Measurements from ENCODE around the gene DISC1. TPM values are rescaled to one million over a fixed set of nuclear protein-coding genes. Genes with fewer than 3 reads are reported as not detected.
"Not testable (repeated sequence)": the region's sequence is repeated elsewhere in the genome, so short reads cannot be mapped to it uniquely, and the experiment has no call there.

Gene DISC1
- total RNA-seq, 1 donor from 2014 or later: 14.0 TPM

GRCh38 chr1:231943084-231943483 lies 316.5 kb downstream of the DISC1 start:
- intact Hi-C loops (cut with micrococcal nuclease): no loop called here

- intact Hi-C loops (cut with micrococcal nuclease): not testable (repeated sequence)
These were observed 321.5 kb downstream of the DISC1 start for GRCh38 chr1:231948102-231948501.

DNA sequence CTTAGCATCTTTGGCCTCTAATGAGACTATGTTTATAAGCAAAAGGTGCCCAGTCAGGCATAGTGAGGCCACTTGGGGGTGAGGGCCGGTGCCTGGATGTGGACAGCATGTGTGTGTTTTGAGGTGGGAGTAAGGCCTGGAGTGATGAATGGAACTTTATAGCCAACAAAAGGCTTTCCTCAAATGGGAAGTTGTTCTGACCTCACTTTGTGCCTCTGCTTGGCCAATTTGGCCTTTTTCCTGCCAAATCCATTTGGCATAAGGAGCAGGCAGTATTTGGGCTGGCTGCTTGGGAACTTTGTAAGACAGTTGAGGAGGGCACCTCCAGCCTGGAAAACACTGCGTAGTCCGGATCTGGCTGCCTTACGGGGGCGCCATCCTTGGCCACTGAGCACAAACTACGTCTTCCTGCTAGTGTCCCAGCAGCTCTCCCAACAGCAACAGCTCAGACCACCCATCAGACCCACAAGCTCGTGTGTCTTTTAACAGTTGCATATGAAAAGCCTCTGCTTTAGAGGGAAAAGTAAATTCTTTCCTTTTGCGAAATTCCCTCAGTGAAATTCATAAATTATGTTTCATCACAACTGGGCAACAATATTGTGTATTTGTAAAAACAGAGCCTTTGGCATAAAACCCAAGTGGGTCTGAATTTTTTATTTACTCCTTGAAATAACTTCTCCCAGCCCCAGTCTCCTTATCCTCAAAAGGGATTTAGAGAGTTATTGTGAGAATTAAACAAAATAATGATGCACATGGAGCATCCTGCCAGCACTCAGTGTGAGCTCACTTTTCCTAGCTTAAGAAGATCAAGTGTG lies 322.9 kb downstream of the DISC1 start:
- intact Hi-C loops (cut with micrococcal nuclease): no loop called here

DNA sequence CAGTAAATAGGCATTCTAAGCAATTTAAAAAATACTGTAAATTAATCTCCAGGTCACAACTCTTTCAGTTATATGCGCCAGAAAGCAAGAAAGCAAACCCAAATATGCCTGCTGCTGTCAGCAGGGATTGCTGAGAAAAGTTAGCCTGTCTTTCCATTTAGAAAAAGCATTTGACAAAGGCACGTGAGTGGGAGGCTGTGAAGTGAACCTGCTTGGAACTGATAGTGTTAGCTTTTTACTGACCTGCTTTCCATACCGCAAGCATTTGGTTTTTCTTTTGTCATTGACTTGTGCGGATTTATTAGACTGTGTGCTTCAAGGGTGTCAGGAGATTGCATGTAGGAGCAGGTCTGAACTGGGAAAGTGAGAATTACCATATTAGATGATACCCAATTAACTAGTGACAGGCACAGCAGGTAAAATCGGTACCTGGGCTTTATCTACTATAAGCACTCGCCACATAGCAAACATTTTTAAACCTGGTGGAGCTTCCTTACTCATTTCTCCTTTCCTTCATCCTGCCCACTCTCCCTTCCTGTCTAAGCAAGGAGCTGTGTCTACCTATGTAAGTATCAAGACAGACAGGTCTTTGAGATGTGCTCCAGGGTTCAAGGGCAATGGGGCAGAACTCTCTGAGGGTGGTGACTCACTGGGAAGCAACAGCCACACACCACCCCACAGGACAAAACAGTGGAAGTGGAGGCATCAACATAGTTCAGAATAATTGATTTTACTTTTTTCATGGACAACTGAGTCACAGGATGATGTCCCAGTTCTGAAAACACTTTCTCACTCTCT lies 323.9 kb downstream of the DISC1 start:
- intact Hi-C loops (cut with micrococcal nuclease): no loop called here

GRCh38 chr1:231951374-231951773 lies 324.8 kb downstream of the DISC1 start:
- intact Hi-C loops (cut with micrococcal nuclease): no loop called here

- intact Hi-C loops (cut with micrococcal nuclease): no loop called here
These were observed 325.6 kb downstream of the DISC1 start for GRCh38 chr1:231952154-231952553.

DNA sequence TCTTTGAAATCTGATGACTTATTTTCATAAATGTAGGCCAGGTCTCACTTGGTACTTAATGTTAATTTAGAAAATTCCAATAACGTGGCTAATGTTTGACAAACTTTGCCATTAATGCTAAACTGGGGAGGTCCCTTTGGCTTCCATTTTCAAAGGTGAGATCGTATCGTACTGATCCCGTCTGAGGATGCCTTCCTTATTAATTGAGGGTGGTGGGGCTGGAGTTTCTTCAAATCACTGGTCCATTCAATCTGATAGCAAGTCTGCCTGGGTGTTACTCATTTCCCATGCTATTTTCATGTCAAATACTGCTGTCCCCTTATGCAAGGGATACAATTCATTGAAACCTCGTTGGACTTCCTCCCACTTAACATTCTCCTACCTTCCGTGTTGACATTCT lies 327.1 kb downstream of the DISC1 start:
- intact Hi-C loops (cut with micrococcal nuclease): no loop called here

GRCh38 chr1:231954751-231955150 lies 328.2 kb downstream of the DISC1 start:
- intact Hi-C loops (cut with micrococcal nuclease): no loop called here

DNA sequence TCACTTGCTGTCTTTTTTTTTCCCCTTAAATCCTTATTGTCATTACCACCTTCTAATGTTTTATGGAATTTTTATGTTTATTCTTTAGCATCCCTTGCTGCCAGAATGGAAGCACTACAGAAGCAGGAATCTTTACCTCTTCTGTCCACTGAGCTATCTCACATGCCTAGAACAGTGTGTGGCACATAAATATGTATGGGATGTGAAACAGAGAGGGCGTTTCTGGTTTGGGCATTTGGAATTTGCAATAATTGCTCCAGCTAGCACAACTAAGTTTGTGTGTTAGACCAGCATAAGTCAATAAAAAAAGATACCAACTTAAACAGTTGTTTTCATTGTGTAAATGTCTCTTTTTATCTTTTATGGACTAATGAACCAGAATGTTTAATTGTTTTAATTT lies 330.8 kb downstream of the DISC1 start:
- intact Hi-C loops (cut with micrococcal nuclease): no loop called here

GRCh38 chr1:231958448-231958847 lies 331.9 kb downstream of the DISC1 start:
- intact Hi-C loops (cut with micrococcal nuclease): no loop called here

GRCh38 chr1:231959225-231959884 lies 332.8 kb downstream of the DISC1 start:
- intact Hi-C loops (cut with micrococcal nuclease): no loop called here

- intact Hi-C loops (cut with micrococcal nuclease): not testable (repeated sequence)
These were observed 335.2 kb downstream of the DISC1 start for GRCh38 chr1:231961801-231962200.

DNA sequence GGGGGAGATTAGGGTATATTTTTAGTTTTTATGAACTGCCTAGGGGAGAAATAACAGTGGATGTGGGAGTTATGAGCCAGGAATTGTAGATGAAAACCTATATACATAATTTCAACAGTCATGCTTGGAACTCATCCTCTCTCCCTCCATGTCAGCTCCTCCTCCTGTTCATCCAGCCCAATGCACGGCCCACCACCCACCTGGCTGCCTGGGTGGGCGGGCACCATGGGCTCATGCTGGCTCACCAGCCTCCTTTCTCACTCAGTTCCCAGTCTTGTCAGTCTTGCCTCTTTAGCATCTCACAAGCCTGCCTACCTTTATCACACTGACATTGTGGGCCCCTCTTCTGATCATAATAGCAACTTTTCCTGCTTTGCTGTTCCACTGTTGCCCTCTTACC lies 336.0 kb downstream of the DISC1 start:
- intact Hi-C loops (cut with micrococcal nuclease): no loop called here

- intact Hi-C loops (cut with micrococcal nuclease): no loop called here
These were observed 337.7 kb downstream of the DISC1 start for GRCh38 chr1:231964241-231964640.

- intact Hi-C loops (cut with micrococcal nuclease): no loop called here
These were observed 338.4 kb downstream of the DISC1 start for GRCh38 chr1:231964961-231965360.

DNA sequence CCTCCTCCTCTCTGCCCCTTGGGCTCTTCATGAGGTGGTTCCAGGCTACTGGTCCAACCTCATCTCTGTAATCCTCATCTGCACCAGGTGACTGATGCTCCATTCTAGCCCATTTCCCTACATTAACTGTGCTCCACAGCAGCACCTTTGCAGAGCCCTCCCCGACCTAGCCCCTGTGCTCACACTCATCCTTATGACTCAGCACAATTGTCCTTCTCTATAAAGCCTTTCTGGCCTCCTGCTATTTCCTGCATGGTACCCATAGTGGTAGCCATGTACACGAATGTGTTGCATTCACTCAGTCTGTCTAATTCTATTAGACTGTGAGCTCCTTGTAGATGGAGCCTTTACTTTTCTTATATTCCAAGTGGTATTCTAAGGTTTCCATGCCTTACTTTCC lies 339.0 kb downstream of the DISC1 start:
- intact Hi-C loops (cut with micrococcal nuclease): no loop called here

DNA sequence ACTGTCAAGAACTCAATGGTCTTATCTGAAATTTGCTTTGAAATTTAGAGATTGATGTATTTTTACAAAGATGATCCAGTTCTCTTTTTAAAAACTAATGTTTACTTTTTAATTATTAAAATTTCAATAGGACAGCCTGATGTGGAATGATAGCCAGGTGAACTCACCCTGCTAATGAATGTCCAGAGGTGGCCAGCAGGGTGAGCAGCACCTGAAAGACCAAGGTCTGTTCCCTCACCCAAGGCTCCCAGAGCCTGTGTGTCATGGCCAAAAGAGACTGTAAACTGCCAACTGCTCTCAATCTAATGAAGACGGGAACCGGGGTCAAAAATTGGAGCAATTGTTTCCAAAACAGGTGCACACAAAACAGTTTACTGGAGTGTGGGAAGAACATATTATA lies 340.4 kb downstream of the DISC1 start:
- intact Hi-C loops (cut with micrococcal nuclease): no loop called here

GRCh38 chr1:231969076-231969475 lies 342.5 kb downstream of the DISC1 start:
- intact Hi-C loops (cut with micrococcal nuclease): no loop called here

GRCh38 chr1:231969761-231970160 lies 343.2 kb downstream of the DISC1 start:
- intact Hi-C loops (cut with micrococcal nuclease): loop anchor here (5.0 to 10.0 kb wide), 5 partner anchors 37 to 1143 kb away; no protein-coding TSS in a partner anchor

GRCh38 chr1:231970684-231971083 lies 344.1 kb downstream of the DISC1 start:
- intact Hi-C loops (cut with micrococcal nuclease): loop anchor here (5.0 to 10.0 kb wide), 5 partner anchors 38 to 1142 kb away; no protein-coding TSS in a partner anchor

- intact Hi-C loops (cut with micrococcal nuclease): loop anchor here (5.0 to 10.0 kb wide), 5 partner anchors 39 to 1141 kb away; no protein-coding TSS in a partner anchor
These were observed 345.0 kb downstream of the DISC1 start for GRCh38 chr1:231971397-231972110.

All from T-helper 1 cell treated with Interleukin-12 subunit alpha and Interleukin-12 subunit beta and Interleukin-4 antibody, amounts not matched to agents 30 ng/mL and 1 ng/mL, for 36 hours (primary cell).